Stimulated activated CD8-positive, alpha-beta memory T cell treated with anti-CD3 and anti-CD28 coated beads, Interleukin-15, amount 100 ng/mL, for 4 hours (primary cell): ENCODE results near the gene RPL12.

Experiments used
- DNase-seq, 2 donors: peaks; one replicate each; pipeline ENCODE4 v3.0.0-alpha.2; 2020; ENCODE audit warnings: low read depth in 2 of 2

The RPL12 gene

GRCh38 chr9:127438394-127438793, 12.8 kb downstream of the RPL12 start:
- no peak for DNase-seq

- no peak for DNase-seq
These were observed 13.5 kb downstream of the RPL12 start for GRCh38 chr9:127437497-127438264.

- DNase-seq = no peak
These were observed 20.8 kb downstream of the RPL12 start for GRCh38 chr9:127430415-127430814.

- DNase-seq = no peak
These were observed 22.9 kb downstream of the RPL12 start for GRCh38 chr9:127428348-127428747.

- no peak for DNase-seq
These were observed 24.4 kb downstream of the RPL12 start for GRCh38 chr9:127426756-127427155.

GRCh38 chr9:127424676-127424999, 26.6 kb downstream of the RPL12 start:
- no peak for DNase-seq

GRCh38 chr9:127423934-127424675, 27.1 kb downstream of the RPL12 start, which contains the start of gene ZNF79:
Gene ZNF79 (plus strand): TSS chr9:127424382. CDS start chr9:127424788, 406 bp downstream.
- peak; percentile 80 to 81 for DNase-seq

- DNase-seq = no peak
These were observed 27.7 kb downstream of the RPL12 start for GRCh38 chr9:127423476-127423933.

- no peak for DNase-seq
These were observed 28.4 kb downstream of the RPL12 start for GRCh38 chr9:127422787-127423186.

GRCh38 chr9:127422133-127422782, 28.9 kb downstream of the RPL12 start:
- DNase-seq = no peak

GRCh38 chr9:127421057-127421456, 30.1 kb downstream of the RPL12 start:
- no peak for DNase-seq

- no peak for DNase-seq
These were observed 31.9 kb downstream of the RPL12 start for GRCh38 chr9:127419348-127419747.

GRCh38 chr9:127418037-127418471, 33.2 kb downstream of the RPL12 start:
- no peak for DNase-seq

- no peak for DNase-seq
These were observed 33.8 kb downstream of the RPL12 start for GRCh38 chr9:127417131-127418036.

GRCh38 chr9:127415657-127416056, 35.5 kb downstream of the RPL12 start:
- no peak for DNase-seq

- DNase-seq = no peak
These were observed 36.1 kb downstream of the RPL12 start for GRCh38 chr9:127415141-127415540.

GRCh38 chr9:127411122-127411521, 40.1 kb downstream of the RPL12 start:
- no peak for DNase-seq

GRCh38 chr9:127407492-127407843, 43.7 kb downstream of the RPL12 start:
- DNase-seq = no peak

- no peak for DNase-seq
These were observed 44.3 kb downstream of the RPL12 start for GRCh38 chr9:127406799-127407491.

GRCh38 chr9:127405344-127406125, 45.7 kb downstream of the RPL12 start:
- no peak for DNase-seq
